Loucy (cell line): ENCODE data around the gene CYBRD1.

Experiments used
- H2AFZ ChIP-seq: fragments of 200-600 bp; sonication (generic); 2 replicates; pipeline ENCODE4 v1.6.0; 2016; ENCODE audit warnings: antibody characterized with exemption, mild to moderate bottlenecking, low read length, moderate library complexity
- H3F3A ChIP-seq: fragments of 200-600 bp; 2 replicates; pipeline ENCODE4 v1.6.0; 2016; ENCODE audit warnings: antibody characterized with exemption, low read depth, mild to moderate bottlenecking
- H3K27me3 ChIP-seq: fragments of 200-600 bp; sonication (generic); 2 replicates; pipeline ENCODE4 v1.6.1; 2014; ENCODE audit warnings: low read length, mild to moderate bottlenecking; ENCODE audit not compliant: insufficient read depth, poor library complexity, severe bottlenecking
- H3K36me3 ChIP-seq: fragments of 200-600 bp; sonication (generic); 2 replicates; pipeline ENCODE4 v1.6.1; 2016; ENCODE audit warnings: low read length; ENCODE audit not compliant: insufficient read depth
- H3K4me1 ChIP-seq: fragments of 200-600 bp; sonication (generic); 2 replicates; pipeline ENCODE4 v1.5.1; 2014; ENCODE audit warnings: low read length, mild to moderate bottlenecking; ENCODE audit not compliant: insufficient read depth, poor library complexity, severe bottlenecking
- H3K4me2 ChIP-seq: fragments of 200-600 bp; sonication (generic); 2 replicates; pipeline ENCODE4 v1.6.0; 2014; ENCODE audit warnings: antibody characterized with exemption, low read length, low read depth, mild to moderate bottlenecking; ENCODE audit not compliant: poor library complexity, severe bottlenecking
- H3K4me3 ChIP-seq: fragments of 200-600 bp; sonication (generic); 2 replicates; pipeline ENCODE4 v1.5.1; 2014; ENCODE audit warnings: low read length, mild to moderate bottlenecking, mixed read lengths; ENCODE audit not compliant: poor library complexity, severe bottlenecking
- H3K79me2 ChIP-seq: fragments of 200-600 bp; sonication (generic); 2 replicates; pipeline ENCODE4 v1.6.1; 2014; ENCODE audit warnings: low read length; ENCODE audit not compliant: insufficient read depth
- H3K9ac ChIP-seq: fragments of 200-600 bp; sonication (generic); 2 replicates; pipeline ENCODE4 v1.6.0; 2014; ENCODE audit warnings: mild to moderate bottlenecking, low read depth, low read length, moderate library complexity; ENCODE audit not compliant: poor library complexity, severe bottlenecking
- H3K9me2 ChIP-seq: fragments of 200-600 bp; sonication (generic); replicated peaks from 2 replicates; pipeline ENCODE4 v1.6.1; 2016; ENCODE audit warnings: low read depth, low read length, mixed read lengths
- H3K9me3 ChIP-seq: fragments of 200-600 bp; sonication (generic); 2 replicates; pipeline ENCODE4 v1.6.1; 2014; ENCODE audit warnings: mild to moderate bottlenecking, antibody characterized with exemption, low read length, low read depth; ENCODE audit not compliant: insufficient read depth
- H4K20me1 ChIP-seq: fragments of 200-600 bp; sonication (generic); 2 replicates; pipeline ENCODE4 v1.6.0; 2014; ENCODE audit warnings: antibody characterized with exemption, low read length, mild to moderate bottlenecking; ENCODE audit not compliant: insufficient read depth, poor library complexity, severe bottlenecking
- CTCF ChIP-seq: fragments of 200-600 bp; sonication (generic); conservative IDR thresholded peaks from 2 replicates; pipeline ENCODE4 v1.5.1; 2014; ENCODE audit warnings: mild to moderate bottlenecking, antibody characterized with exemption, low read length
- EZH2phosphoT487 ChIP-seq: fragments of 200-600 bp; IDR thresholded peaks from 2 replicates; pipeline ENCODE4 v1.6.1; 2018; ENCODE audit warnings: antibody characterized with exemption, mild to moderate bottlenecking, moderate library complexity, borderline replicate concordance

CYBRD1 gene

GRCh38 chr2:171479154-171479814 is 43.0 kb upstream of the CYBRD1 start:
- TF ChIP-seq CTCF: no peak
- no peak for TF ChIP-seq EZH2phosphoT487
- H3K9me3 ChIP-seq: no peaks in the 10 kb centered on the region
- no peaks in the 10 kb centered on the region for H3K9me2 ChIP-seq
- no peak overlapping the region for H2AFZ ChIP-seq
- no peak overlapping the region for H3K9ac ChIP-seq
- no peaks in the 10 kb centered on the region for H3K4me1 ChIP-seq
- no peaks in the 10 kb centered on the region for H3F3A ChIP-seq
- H3K4me2 ChIP-seq: no peak overlapping the region
- peaks cover 54% of the 10 kb centered on the region for H3K36me3 ChIP-seq
- H3K4me3 ChIP-seq: no peak overlapping the region
- no peaks in the 10 kb centered on the region for H4K20me1 ChIP-seq
- H3K79me2 ChIP-seq: no peaks in the 10 kb centered on the region
- H3K27me3 ChIP-seq: no peaks in the 10 kb centered on the region

DNA sequence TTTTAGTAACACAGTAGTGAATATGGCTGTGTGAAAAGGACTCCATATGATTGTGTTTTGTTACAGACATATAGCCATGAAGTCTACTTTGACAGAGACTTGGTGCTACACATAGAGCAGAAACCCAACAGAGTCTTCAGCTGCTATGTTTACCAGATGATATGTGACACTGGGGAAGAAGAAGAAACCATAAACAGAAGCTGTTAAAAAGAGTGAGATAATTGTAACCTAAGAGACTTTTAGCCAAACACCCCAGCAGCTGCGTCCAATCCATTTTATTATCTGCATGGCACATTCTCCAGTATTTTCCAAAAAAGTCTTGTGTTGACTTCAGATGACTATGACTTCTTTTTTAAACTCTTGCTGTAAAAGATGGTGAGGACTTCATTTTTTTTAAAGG is 41.4 kb upstream of the CYBRD1 start:
- Histone ChIP-seq H3K9ac (no peak overlapping the region), H3K4me2 (no peak overlapping the region), H3K36me3 (peaks cover 47% of the 10 kb centered on the region), H3F3A (no peaks in the 10 kb centered on the region), H3K4me3 (no peak overlapping the region), H3K9me2 (no peaks in the 10 kb centered on the region), H4K20me1 (no peaks in the 10 kb centered on the region), H3K79me2 (no peaks in the 10 kb centered on the region), H3K4me1 (peaks cover 6% of the 10 kb centered on the region), H3K27me3 (no peaks in the 10 kb centered on the region), H3K9me3 (no peaks in the 10 kb centered on the region), H2AFZ (no peak overlapping the region)
- TF ChIP-seq CTCF: no peak
- TF ChIP-seq EZH2phosphoT487: no peak

- H3K4me3 ChIP-seq: no peak overlapping the region
- H3F3A ChIP-seq: no peaks in the 10 kb centered on the region
- H3K4me1 ChIP-seq: peaks cover 6% of the 10 kb centered on the region
- H3K4me2 ChIP-seq: no peak overlapping the region
- no peak for TF ChIP-seq CTCF
- no peak for TF ChIP-seq EZH2phosphoT487
- H3K36me3 ChIP-seq: peaks cover 38% of the 10 kb centered on the region; the same call in 1 of the 2 replicates
- H3K9me3 ChIP-seq: no peaks in the 10 kb centered on the region
- H3K9me2 ChIP-seq: no peaks in the 10 kb centered on the region
- no peaks in the 10 kb centered on the region for H3K27me3 ChIP-seq
- no peaks in the 10 kb centered on the region for H3K79me2 ChIP-seq
- H2AFZ ChIP-seq: no peak overlapping the region
- no peak overlapping the region for H3K9ac ChIP-seq
- H4K20me1 ChIP-seq: no peaks in the 10 kb centered on the region
Observed at GRCh38 chr2:171482308-171482707, 40.0 kb upstream of the CYBRD1 start.
